ENCODE results near the gene COL4A4. TPM values are rescaled to one million over a fixed set of nuclear protein-coding genes. Genes with fewer than 3 reads are reported as not detected.

Gene COL4A4
- total and polyA plus RNA-seq, 12 donors = 0.44 to 41.6 (median 22.1) TPM

GRCh38 chr2:227141301-227141700, 22.7 kb downstream of the COL4A4 start:
- DNase-seq = no peak
- no peak for TF ChIP-seq CTCF (IDR thresholded peaks at IDR 0.05)
- no peaks in the 10 kb centered on the region for H3K27me3 ChIP-seq
- 82 to 92% (median 84%) methylated on average over 4 of the region's 4 CpGs for WGBS, 4 donors
- no peak overlapping the region for H3K4me3 ChIP-seq
- H3K9me3 ChIP-seq (replicated peaks in 1 of 3) = no peaks in the 10 kb centered on the region
- H3K36me3 ChIP-seq (replicated peaks in 1 of 2) = no peaks in the 10 kb centered on the region
- intact Hi-C loops (cut with DNase I) = no loop called here
- H3K4me1 ChIP-seq (replicated peaks in 1 of 2) = no peaks in the 10 kb centered on the region
- H3K27ac ChIP-seq = no peak overlapping the region

- intact Hi-C loops (cut with DNase I) = loop anchor here in 1 of 2 donors (5.0 kb wide), 1 partner anchor 103 kb away; no protein-coding TSS in a partner anchor
- peaks cover 0 to 17% of the 10 kb centered on the region in 2 donors for H3K4me1 ChIP-seq (replicated peaks in 1 of 2)
- WGBS, 4 donors = 51 to 66% (median 53%) methylated on average over 5 of the region's 5 CpGs
Measured at GRCh38 chr2:227134591-227134990, 29.4 kb downstream of the COL4A4 start.

GRCh38 chr2:227132986-227133385, 31.0 kb downstream of the COL4A4 start:
- intact Hi-C loops (cut with DNase I) = loop anchor here in 1 of 2 donors (5.0 kb wide), 1 partner anchor 104 kb away; no protein-coding TSS in a partner anchor
- WGBS, 4 donors = 68 to 74% (median 72%) methylated on average over 4 of the region's 4 CpGs

More at GRCh38 chr2:227134591-227134990, 29.4 kb downstream of the COL4A4 start:
- no peaks in the 10 kb centered on the region for H3K27me3 ChIP-seq
- no peak overlapping the region for H3K4me3 ChIP-seq
- no peaks in the 10 kb centered on the region for H3K36me3 ChIP-seq (replicated peaks in 1 of 2)
- H3K27ac ChIP-seq = peak overlapping the region in 3 of 5 donors; percentile 7 to 56 (median 51)
- TF ChIP-seq POLR2A (IDR thresholded peaks at IDR 0.05) (no peak), CTCF (IDR thresholded peaks at IDR 0.05) (no peak)
- no peaks in the 10 kb centered on the region for H3K9me3 ChIP-seq (replicated peaks in 1 of 3)
- DNase-seq = no peak

GRCh38 chr2:227130636-227131035, 33.4 kb downstream of the COL4A4 start:
- H3K4me1 ChIP-seq (replicated peaks in 1 of 2) = peaks cover 0 to 17% of the 10 kb centered on the region in 2 donors
- H3K36me3 ChIP-seq (replicated peaks in 1 of 2) = no peaks in the 10 kb centered on the region
- no peaks in the 10 kb centered on the region for H3K27me3 ChIP-seq
- no peak overlapping the region for H3K27ac ChIP-seq
- intact Hi-C loops (cut with DNase I) = loop anchor here in 1 of 2 donors (5.0 kb wide), 1 partner anchor 107 kb away; no protein-coding TSS in a partner anchor
- no peak overlapping the region for H3K4me3 ChIP-seq
- H3K9me3 ChIP-seq (replicated peaks in 1 of 3) = no peaks in the 10 kb centered on the region
- TF ChIP-seq POLR2A (IDR thresholded peaks at IDR 0.05) (no peak), CTCF (IDR thresholded peaks at IDR 0.05) (no peak)
- DNase-seq = no peak
- WGBS, 4 donors = 81 to 91% (median 88%) methylated on average over 8 of the region's 8 CpGs

More at GRCh38 chr2:227132986-227133385, 31.0 kb downstream of the COL4A4 start:
- peak in 3 of 7 donors; percentile 26 to 36 (median 31) for DNase-seq
- no peaks in the 10 kb centered on the region for H3K9me3 ChIP-seq (replicated peaks in 1 of 3)
- TF ChIP-seq POLR2A (IDR thresholded peaks at IDR 0.05) (no peak), CTCF (IDR thresholded peaks at IDR 0.05) (no peak)
- peaks cover 0 to 17% of the 10 kb centered on the region in 2 donors for H3K4me1 ChIP-seq (replicated peaks in 1 of 2)
- peak overlapping the region in 1 of 5 donors; percentile 27 for H3K27ac ChIP-seq
- no peaks in the 10 kb centered on the region for H3K36me3 ChIP-seq (replicated peaks in 1 of 2)
- no peaks in the 10 kb centered on the region for H3K27me3 ChIP-seq
- H3K4me3 ChIP-seq = no peak overlapping the region
